ENCODE results near the gene MYL12A. TPM values are rescaled to one million over a fixed set of nuclear protein-coding genes. Genes with fewer than 3 reads are reported as not detected.

MYL12A gene
- total and polyA plus RNA-seq, 2 experiments from 2014 or later: 206 to 502 TPM

DNA sequence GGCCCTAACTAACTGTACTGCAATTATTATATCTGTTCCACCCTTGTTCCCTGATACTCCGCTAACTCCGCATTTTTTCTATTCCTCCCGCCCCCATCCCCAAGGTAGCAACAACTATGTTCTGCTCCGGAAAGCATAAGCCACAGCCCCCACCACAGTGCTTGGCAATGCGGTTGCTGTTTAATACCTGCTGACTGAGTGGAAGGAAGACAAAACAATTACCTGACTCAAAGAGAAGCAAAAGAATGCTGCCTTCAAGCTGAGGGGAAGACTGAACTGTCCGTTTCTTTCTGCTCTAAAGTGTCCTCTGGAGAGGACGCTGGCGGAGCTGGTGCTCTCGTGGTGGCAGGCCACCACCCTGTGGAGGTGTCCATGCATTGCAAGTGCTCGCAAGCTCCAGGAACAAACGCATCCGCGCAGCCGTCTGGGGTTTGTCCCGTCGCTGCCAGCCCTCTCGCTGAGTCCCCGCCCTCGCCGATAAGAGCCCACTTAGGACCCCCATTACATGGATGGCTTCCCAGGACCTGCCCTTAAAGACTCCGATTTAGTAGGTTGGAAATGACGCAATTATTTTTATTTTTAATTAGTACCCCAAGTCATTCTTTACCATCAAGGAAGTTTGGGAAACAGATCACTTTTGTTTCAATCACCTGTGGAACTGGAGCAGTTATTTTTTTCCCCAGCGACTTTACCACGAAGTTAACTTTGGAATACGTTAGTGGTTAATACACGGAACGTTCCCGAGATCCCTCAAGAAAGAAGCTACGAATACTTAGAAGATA, 1.6 kb upstream of the MYL12A start:
- Histone ChIP-seq H2AFZ (no peak overlapping the region), H3K79me2 (replicated peaks; ENCODE audit: insufficient read depth) (peaks cover 34% of the 10 kb centered on the region), H3K27me3 (ENCODE audit: insufficient read depth) (no peaks in the 10 kb centered on the region), H3K4me3 (peak overlapping the region; percentile 56), H3K4me2 (peak overlapping the region; percentile 82), H3K27ac (ENCODE audit: low read depth) (peak overlapping the region; percentile 92; the same call in 1 of the 2 replicates), H3F3A (replicated peaks; ENCODE audit: low read depth) (0 out of 2 replicates have a peak, but pooled peaks cover 6% of the 10 kb centered on the region), H3K9me2 (ENCODE audit: insufficient read depth) (no peaks in the 10 kb centered on the region), H4K20me1 (replicated peaks; ENCODE audit: insufficient read depth) (peaks cover 17% of the 10 kb centered on the region; the same call in 1 of the 2 replicates), H3K4me1 (ENCODE audit: insufficient read depth) (peaks cover 22% of the 10 kb centered on the region), H3K36me3 (ENCODE audit: insufficient read depth) (peaks cover 10% of the 10 kb centered on the region)
- DNase-seq (ENCODE audit: low spot score) (peak; percentile 95), ATAC-seq (peak; percentile 71)
- TF ChIP-seq CREB1 (CRISPR knock-in tag; IDR thresholded peaks at IDR 0.05; ENCODE audit: low read depth): peak; percentile 51; the same call in 1 of the 2 replicates
- TF ChIP-seq, protein P1, sequence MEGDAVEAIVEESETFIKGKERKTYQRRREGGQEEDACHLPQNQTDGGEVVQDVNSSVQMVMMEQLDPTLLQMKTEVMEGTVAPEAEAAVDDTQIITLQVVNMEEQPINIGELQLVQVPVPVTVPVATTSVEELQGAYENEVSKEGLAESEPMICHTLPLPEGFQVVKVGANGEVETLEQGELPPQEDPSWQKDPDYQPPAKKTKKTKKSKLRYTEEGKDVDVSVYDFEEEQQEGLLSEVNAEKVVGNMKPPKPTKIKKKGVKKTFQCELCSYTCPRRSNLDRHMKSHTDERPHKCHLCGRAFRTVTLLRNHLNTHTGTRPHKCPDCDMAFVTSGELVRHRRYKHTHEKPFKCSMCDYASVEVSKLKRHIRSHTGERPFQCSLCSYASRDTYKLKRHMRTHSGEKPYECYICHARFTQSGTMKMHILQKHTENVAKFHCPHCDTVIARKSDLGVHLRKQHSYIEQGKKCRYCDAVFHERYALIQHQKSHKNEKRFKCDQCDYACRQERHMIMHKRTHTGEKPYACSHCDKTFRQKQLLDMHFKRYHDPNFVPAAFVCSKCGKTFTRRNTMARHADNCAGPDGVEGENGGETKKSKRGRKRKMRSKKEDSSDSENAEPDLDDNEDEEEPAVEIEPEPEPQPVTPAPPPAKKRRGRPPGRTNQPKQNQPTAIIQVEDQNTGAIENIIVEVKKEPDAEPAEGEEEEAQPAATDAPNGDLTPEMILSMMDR (conservative IDR thresholded peaks at IDR 0.05; ENCODE audit: low read depth in 2 of 2): peak; percentile 84 to 99
- TF ChIP-seq, protein P2, sequence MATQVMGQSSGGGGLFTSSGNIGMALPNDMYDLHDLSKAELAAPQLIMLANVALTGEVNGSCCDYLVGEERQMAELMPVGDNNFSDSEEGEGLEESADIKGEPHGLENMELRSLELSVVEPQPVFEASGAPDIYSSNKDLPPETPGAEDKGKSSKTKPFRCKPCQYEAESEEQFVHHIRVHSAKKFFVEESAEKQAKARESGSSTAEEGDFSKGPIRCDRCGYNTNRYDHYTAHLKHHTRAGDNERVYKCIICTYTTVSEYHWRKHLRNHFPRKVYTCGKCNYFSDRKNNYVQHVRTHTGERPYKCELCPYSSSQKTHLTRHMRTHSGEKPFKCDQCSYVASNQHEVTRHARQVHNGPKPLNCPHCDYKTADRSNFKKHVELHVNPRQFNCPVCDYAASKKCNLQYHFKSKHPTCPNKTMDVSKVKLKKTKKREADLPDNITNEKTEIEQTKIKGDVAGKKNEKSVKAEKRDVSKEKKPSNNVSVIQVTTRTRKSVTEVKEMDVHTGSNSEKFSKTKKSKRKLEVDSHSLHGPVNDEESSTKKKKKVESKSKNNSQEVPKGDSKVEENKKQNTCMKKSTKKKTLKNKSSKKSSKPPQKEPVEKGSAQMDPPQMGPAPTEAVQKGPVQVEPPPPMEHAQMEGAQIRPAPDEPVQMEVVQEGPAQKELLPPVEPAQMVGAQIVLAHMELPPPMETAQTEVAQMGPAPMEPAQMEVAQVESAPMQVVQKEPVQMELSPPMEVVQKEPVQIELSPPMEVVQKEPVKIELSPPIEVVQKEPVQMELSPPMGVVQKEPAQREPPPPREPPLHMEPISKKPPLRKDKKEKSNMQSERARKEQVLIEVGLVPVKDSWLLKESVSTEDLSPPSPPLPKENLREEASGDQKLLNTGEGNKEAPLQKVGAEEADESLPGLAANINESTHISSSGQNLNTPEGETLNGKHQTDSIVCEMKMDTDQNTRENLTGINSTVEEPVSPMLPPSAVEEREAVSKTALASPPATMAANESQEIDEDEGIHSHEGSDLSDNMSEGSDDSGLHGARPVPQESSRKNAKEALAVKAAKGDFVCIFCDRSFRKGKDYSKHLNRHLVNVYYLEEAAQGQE (IDR thresholded peaks at IDR 0.05; ENCODE audit: unreplicated experiment): no peak
- Mint-ChIP-seq H3K27ac (peak overlapping the region; percentile 100; the same call in 1 of the 2 replicates), H3K9me3 (peaks cover 18% of the 10 kb centered on the region), H3K36me3 (ENCODE audit: low read depth) (peaks cover 31% of the 10 kb centered on the region), H3K4me3 (peak overlapping the region; percentile 91), H3K27me3 (ENCODE audit: insufficient read depth, low read depth, poor library complexity) (peaks cover 13% of the 10 kb centered on the region), H3K4me1 (peaks cover 22% of the 10 kb centered on the region; the same call in 2 of the 3 replicates)

DNA sequence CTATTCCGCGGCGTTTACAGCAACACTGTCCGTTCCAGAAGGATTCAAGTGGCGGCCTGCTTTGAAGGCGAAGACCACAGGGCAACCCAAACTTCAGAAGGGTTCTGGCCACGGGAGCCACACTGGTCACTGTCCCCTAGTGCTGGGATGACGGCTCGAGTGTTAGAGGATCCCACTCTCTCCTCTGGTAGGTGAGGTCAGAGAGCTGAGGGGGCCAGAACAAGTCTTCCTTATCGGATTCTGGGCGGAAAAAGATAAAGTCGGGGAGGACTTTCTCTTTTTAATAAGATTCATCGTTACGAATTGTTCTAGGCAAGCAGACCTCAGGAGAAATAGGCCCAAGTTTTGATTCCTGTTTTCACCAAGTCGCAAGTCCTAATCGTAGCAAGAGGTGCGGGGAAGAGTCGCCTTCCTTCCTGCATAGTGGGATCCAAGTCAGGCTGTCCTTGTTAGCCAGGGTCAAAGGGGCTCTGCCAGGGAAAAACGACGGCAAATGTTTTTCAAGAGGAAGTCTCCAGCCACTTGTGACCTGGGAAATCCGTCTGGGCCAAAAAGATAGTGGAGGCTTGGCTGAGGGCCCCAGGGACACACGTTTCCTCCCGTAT, 864 bp upstream of the MYL12A start:
- peak overlapping the region; percentile 92 for H3K27ac ChIP-seq (ENCODE audit: low read depth)
- DNase-seq (ENCODE audit: low spot score) (peak; percentile 34), ATAC-seq (peak; percentile 14)
- Mint-ChIP-seq H3K27me3 (ENCODE audit: insufficient read depth, low read depth, poor library complexity) (peaks cover 13% of the 10 kb centered on the region), H3K4me3 (peak overlapping the region; percentile 91), H3K4me1 (peaks cover 22% of the 10 kb centered on the region; the same call in 2 of the 3 replicates), H3K9me3 (peaks cover 11% of the 10 kb centered on the region), H3K27ac (peak overlapping the region; percentile 100), H3K36me3 (ENCODE audit: low read depth) (peaks cover 24% of the 10 kb centered on the region)
- H2AFZ ChIP-seq: no peak overlapping the region
- peaks cover 22% of the 10 kb centered on the region for H3K4me1 ChIP-seq (ENCODE audit: insufficient read depth)
- peak overlapping the region; percentile 56 for H3K4me3 ChIP-seq
- H3F3A ChIP-seq (replicated peaks; ENCODE audit: low read depth): 0 out of 2 replicates have a peak, but pooled peaks cover 6% of the 10 kb centered on the region
- H3K4me2 ChIP-seq: peak overlapping the region; percentile 82
- peaks cover 10% of the 10 kb centered on the region for H3K36me3 ChIP-seq (ENCODE audit: insufficient read depth)
- H3K27me3 ChIP-seq (ENCODE audit: insufficient read depth): no peaks in the 10 kb centered on the region
- peaks cover 17% of the 10 kb centered on the region; the same call in 1 of the 2 replicates for H4K20me1 ChIP-seq (replicated peaks; ENCODE audit: insufficient read depth)
- no peaks in the 10 kb centered on the region for H3K9me2 ChIP-seq (ENCODE audit: insufficient read depth)
- H3K79me2 ChIP-seq (replicated peaks; ENCODE audit: insufficient read depth): peaks cover 40% of the 10 kb centered on the region
- TF ChIP-seq POLR2AphosphoS5 (IDR thresholded peaks at IDR 0.05; ENCODE audit: low read depth) (no peak), NANOG (IDR thresholded peaks at IDR 0.05; ENCODE audit: borderline replicate concordance) (no peak), EZH2phosphoT487 (IDR thresholded peaks at IDR 0.05; ENCODE audit: unreplicated experiment) (no peak), ZNF331 (CRISPR knock-in tag; IDR thresholded peaks at IDR 0.05; ENCODE audit: low read depth) (no peak), STAT1 (IDR thresholded peaks at IDR 0.05; ENCODE audit: unreplicated experiment) (no peak)
- TF ChIP-seq, protein P2 (IDR thresholded peaks at IDR 0.05; ENCODE audit: unreplicated experiment): no peak
